Keratinocyte (primary cell): ENCODE data around the gene RB1. TPM values are rescaled to one million over a fixed set of nuclear protein-coding genes. Genes with fewer than 3 reads are reported as not detected.

Experiments
- DNase-seq: peaks from one replicate; pipeline ENCODE4 v3.0.0-alpha.2; 2011; ENCODE audit warnings: low read depth, missing footprints, low spot score
- FAIRE-seq: peaks from 2 replicates; lab custom pipeline; 2011; peaks lifted over from hg19 to GRCh38; lab: Jason Lieb, UNC
- H2AFZ ChIP-seq: 2 replicates; pipeline ENCODE4 v1.6.0; 2012; ENCODE audit warnings: low read length, control low read depth, inconsistent platforms; ENCODE audit not compliant: control insufficient read depth
- H3K27ac ChIP-seq: 2 replicates; pipeline ENCODE4 v1.5.1; 2011; ENCODE audit warnings: low read length; ENCODE audit not compliant: control insufficient read depth, insufficient read depth
- H3K27me3 ChIP-seq: 3 replicates; pipeline ENCODE4 v1.6.0; 2011; ENCODE audit warnings: low read length; ENCODE audit not compliant: control insufficient read depth, insufficient read depth; ENCODE audit errors: extremely low read depth
- H3K36me3 ChIP-seq, 2 experiments: 2 replicates in 1 of 2; 3 replicates in 1 of 2; pipeline ENCODE4 v1.5.1; 2011; ENCODE audit warnings: low read length in 2 of 2, mild to moderate bottlenecking in 1 of 2; ENCODE audit not compliant: control insufficient read depth in 2 of 2, insufficient read depth in 2 of 2; ENCODE audit errors: extremely low read depth in 1 of 2
- H3K4me1 ChIP-seq: 3 replicates; pipeline ENCODE4 v1.5.1; 2011; ENCODE audit warnings: low read length; ENCODE audit not compliant: control insufficient read depth, insufficient read depth; ENCODE audit errors: extremely low read depth
- H3K4me2 ChIP-seq: 3 replicates; pipeline ENCODE4 v1.6.0; 2011; ENCODE audit warnings: low read depth, low read length; ENCODE audit not compliant: control insufficient read depth, insufficient read depth; ENCODE audit errors: extremely low read depth
- H3K4me3 ChIP-seq, 3 experiments: fragments of 200-600 bp in 1 of 3; sonication (generic) in 1 of 3; 2 replicates in 2 of 3; 3 replicates in 1 of 3; pipeline ENCODE4 v1.5.1; 2011 to 2016; ENCODE audit warnings: low read length in 3 of 3, mild to moderate bottlenecking in 3 of 3, control low read depth in 2 of 3, inconsistent platforms in 1 of 3, low read depth in 1 of 3, mixed read lengths in 1 of 3, mixed run types in 1 of 3, moderate library complexity in 1 of 3; ENCODE audit not compliant: control insufficient read depth in 2 of 3, insufficient read depth in 2 of 3; ENCODE audit errors: extremely low read depth in 1 of 3
- H3K79me2 ChIP-seq: 2 replicates; pipeline ENCODE4 v1.6.0; 2012; ENCODE audit warnings: low read length; ENCODE audit not compliant: control insufficient read depth, insufficient read depth
- H3K9ac ChIP-seq: 3 replicates; pipeline ENCODE4 v1.6.0; 2011; ENCODE audit warnings: low read length; ENCODE audit not compliant: control insufficient read depth, insufficient read depth; ENCODE audit errors: extremely low read depth
- H3K9me1 ChIP-seq: 3 replicates; pipeline ENCODE4 v1.6.0; 2011; ENCODE audit warnings: low read length; ENCODE audit not compliant: control insufficient read depth, insufficient read depth; ENCODE audit errors: extremely low read depth
- H3K9me3 ChIP-seq: 2 replicates; pipeline ENCODE4 v1.5.1; 2012; ENCODE audit warnings: low read depth, low read length; ENCODE audit not compliant: control insufficient read depth
- H4K20me1 ChIP-seq: 3 replicates; pipeline ENCODE4 v1.6.0; 2011; ENCODE audit warnings: low read length; ENCODE audit not compliant: control insufficient read depth, insufficient read depth; ENCODE audit errors: extremely low read depth
- EZH2 ChIP-seq: IDR thresholded peaks from one replicate; pipeline ENCODE4 v1.6.1; 2012; ENCODE audit warnings: inconsistent platforms, mild to moderate bottlenecking, low read length, moderate library complexity
- dilution Hi-C: fragments of 300-500 bp; cut with MboI; formaldehyde crosslinking; loops from one replicate; pipeline ENCODE4 v1.7.0; 2020; ENCODE audit warnings: low sequenced_read_pairs; ENCODE audit not compliant: extremely low pct_ligation_motif_present
- polyA plus RNA-seq, 5 experiments: library from polyadenylated mRNA; depleted of rRNA in 3 of 5; stranded (reverse) in 3 of 5; stranded (forward) in 1 of 5; unstranded in 1 of 5; fragments of >200 nt; gene quantifications; 1 replicate in 1 of 5; 2 replicates in 3 of 5; 3 replicates in 1 of 5; pipeline versions ENCODE4 v1.2.1 to v1.2.3, GENCODE V29; 2011 to 2012; ENCODE audit warnings: missing spikeins in 2 of 5, low read depth in 1 of 5, low replicate concordance in 1 of 5
- TF ChIP-seq, protein P1 (sequence below), 3 experiments: IDR thresholded peaks in 1 of 3; conservative IDR thresholded peaks in 1 of 3; optimal IDR thresholded peaks in 1 of 3; 2 replicates in 2 of 3; 3 replicates in 1 of 3; pipeline versions ENCODE3 to v1.5.1; 2011; ENCODE audit warnings: low read length in 3 of 3, mild to moderate bottlenecking in 3 of 3, moderate library complexity in 2 of 3, control low read depth in 1 of 3, inconsistent platforms in 1 of 3; ENCODE audit not compliant: insufficient read depth in 2 of 3; ENCODE audit errors: extremely low read depth in 1 of 3

RB1 gene
- polyA plus RNA-seq, 1 donor (not counting 4 experiments of a cell fraction or from before 2014, with no cell fraction given): 22.4 TPM

GRCh38 chr13:48486362-48486761 is 182.8 kb downstream of the RB1 start:
- Histone ChIP-seq H2AFZ (no peak overlapping the region), H3K4me1 (peaks cover 3% of the 10 kb centered on the region), H3K27me3 (no peaks in the 10 kb centered on the region), H4K20me1 (no peaks in the 10 kb centered on the region), H3K9me1 (no peaks in the 10 kb centered on the region), H3K27ac (no peak overlapping the region), H3K4me2 (no peak overlapping the region), H3K4me3 (no peak overlapping the region), H3K79me2 (no peaks in the 10 kb centered on the region), H3K9me3 (no peaks in the 10 kb centered on the region), H3K36me3 (no peaks in the 10 kb centered on the region), H3K9ac (no peak overlapping the region)
- DNase-seq (no peak), FAIRE-seq (no peak)
- dilution Hi-C loops: no loop called here
- TF ChIP-seq, protein P1, sequence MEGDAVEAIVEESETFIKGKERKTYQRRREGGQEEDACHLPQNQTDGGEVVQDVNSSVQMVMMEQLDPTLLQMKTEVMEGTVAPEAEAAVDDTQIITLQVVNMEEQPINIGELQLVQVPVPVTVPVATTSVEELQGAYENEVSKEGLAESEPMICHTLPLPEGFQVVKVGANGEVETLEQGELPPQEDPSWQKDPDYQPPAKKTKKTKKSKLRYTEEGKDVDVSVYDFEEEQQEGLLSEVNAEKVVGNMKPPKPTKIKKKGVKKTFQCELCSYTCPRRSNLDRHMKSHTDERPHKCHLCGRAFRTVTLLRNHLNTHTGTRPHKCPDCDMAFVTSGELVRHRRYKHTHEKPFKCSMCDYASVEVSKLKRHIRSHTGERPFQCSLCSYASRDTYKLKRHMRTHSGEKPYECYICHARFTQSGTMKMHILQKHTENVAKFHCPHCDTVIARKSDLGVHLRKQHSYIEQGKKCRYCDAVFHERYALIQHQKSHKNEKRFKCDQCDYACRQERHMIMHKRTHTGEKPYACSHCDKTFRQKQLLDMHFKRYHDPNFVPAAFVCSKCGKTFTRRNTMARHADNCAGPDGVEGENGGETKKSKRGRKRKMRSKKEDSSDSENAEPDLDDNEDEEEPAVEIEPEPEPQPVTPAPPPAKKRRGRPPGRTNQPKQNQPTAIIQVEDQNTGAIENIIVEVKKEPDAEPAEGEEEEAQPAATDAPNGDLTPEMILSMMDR (optimal IDR thresholded peaks at IDR 0.05 in 1 of 3, IDR thresholded peaks at IDR 0.05 in 1 of 3, conservative IDR thresholded peaks at IDR 0.05 in 1 of 3; ENCODE audit: extremely low read depth in 1 of 3, insufficient read depth in 2 of 3, low read length in 3 of 3): no peak
- TF ChIP-seq EZH2: no peak

DNA sequence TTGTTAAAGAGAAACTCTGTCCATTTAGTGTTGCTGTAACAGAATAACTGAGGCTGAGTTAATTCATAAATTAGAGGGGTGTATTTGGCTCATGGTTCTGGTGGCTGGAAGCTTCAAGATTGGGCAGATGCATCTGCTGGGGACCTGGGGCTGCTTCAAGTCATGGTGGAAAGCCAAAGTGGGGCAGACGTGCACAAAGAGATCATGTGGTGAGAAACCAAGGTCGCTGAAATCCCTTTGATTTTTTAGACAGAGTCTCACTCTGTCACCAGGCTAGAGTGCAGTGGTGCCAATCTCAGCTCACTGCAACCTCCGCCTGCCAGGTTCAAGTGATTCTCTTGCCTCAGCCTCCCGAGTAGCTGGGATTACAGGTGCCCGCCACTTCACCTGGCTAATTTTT is 183.3 kb downstream of the RB1 start:
- Histone ChIP-seq H2AFZ (no peak overlapping the region), H3K27me3 (no peaks in the 10 kb centered on the region), H3K4me3 (no peak overlapping the region), H4K20me1 (no peaks in the 10 kb centered on the region), H3K36me3 (no peaks in the 10 kb centered on the region), H3K9ac (no peak overlapping the region), H3K9me1 (no peaks in the 10 kb centered on the region), H3K4me2 (no peak overlapping the region), H3K27ac (no peak overlapping the region), H3K9me3 (no peaks in the 10 kb centered on the region), H3K4me1 (peaks cover 3% of the 10 kb centered on the region), H3K79me2 (no peaks in the 10 kb centered on the region)
- no peak for FAIRE-seq
- TF ChIP-seq EZH2: no peak
- TF ChIP-seq, protein P1 (optimal IDR thresholded peaks at IDR 0.05 in 1 of 3, IDR thresholded peaks at IDR 0.05 in 1 of 3, conservative IDR thresholded peaks at IDR 0.05 in 1 of 3; ENCODE audit: extremely low read depth in 1 of 3, insufficient read depth in 2 of 3, low read length in 3 of 3): no peak
- dilution Hi-C loops: no loop called here
- no peak for DNase-seq
